ENCODE results near the gene RANBP17.

The RANBP17 gene

GRCh38 chr5:170861917-170862766, at the start of gene RANBP17:
Gene RANBP17, plus strand, starts transcription at chr5:170862018.
- TF ChIP-seq, protein P1, sequence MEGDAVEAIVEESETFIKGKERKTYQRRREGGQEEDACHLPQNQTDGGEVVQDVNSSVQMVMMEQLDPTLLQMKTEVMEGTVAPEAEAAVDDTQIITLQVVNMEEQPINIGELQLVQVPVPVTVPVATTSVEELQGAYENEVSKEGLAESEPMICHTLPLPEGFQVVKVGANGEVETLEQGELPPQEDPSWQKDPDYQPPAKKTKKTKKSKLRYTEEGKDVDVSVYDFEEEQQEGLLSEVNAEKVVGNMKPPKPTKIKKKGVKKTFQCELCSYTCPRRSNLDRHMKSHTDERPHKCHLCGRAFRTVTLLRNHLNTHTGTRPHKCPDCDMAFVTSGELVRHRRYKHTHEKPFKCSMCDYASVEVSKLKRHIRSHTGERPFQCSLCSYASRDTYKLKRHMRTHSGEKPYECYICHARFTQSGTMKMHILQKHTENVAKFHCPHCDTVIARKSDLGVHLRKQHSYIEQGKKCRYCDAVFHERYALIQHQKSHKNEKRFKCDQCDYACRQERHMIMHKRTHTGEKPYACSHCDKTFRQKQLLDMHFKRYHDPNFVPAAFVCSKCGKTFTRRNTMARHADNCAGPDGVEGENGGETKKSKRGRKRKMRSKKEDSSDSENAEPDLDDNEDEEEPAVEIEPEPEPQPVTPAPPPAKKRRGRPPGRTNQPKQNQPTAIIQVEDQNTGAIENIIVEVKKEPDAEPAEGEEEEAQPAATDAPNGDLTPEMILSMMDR (conservative IDR thresholded peaks at IDR 0.05): no peak; the same call in 1 of the 2 replicates
- peak within 1 kb of the TSS; percentile 57 for H3K27ac ChIP-seq

- TF ChIP-seq, protein P1 (conservative IDR thresholded peaks at IDR 0.05): no peak
Measured at GRCh38 chr5:170813231-170813630, 48.6 kb upstream of the RANBP17 start.

DNA sequence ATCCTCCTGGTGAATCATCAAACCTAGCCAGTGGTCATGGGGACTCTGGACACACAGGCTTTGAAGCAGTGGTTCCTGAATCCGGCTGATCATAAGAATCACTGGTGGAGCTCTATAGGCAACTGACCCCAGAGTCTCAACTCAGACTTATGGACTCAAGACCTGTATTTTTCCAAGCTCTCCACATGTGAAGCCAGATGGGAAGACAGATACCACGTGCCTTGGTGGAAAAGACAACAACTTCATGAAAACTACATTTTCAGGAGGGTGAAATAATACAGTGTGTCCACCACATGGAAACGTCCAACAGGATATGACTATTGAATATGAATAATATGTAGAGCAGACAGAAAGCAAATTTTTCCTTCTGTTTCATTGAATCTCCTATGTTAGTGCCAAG, 44.6 kb upstream of the RANBP17 start:
- no peak overlapping the region for H3K27ac ChIP-seq
- TF ChIP-seq, protein P1 (conservative IDR thresholded peaks at IDR 0.05): no peak

More at GRCh38 chr5:170813231-170813630, 48.6 kb upstream of the RANBP17 start:
- no peak overlapping the region for H3K27ac ChIP-seq

GRCh38 chr5:170818232-170818631, 43.6 kb upstream of the RANBP17 start:
- no peak overlapping the region for H3K27ac ChIP-seq
- TF ChIP-seq, protein P1 (conservative IDR thresholded peaks at IDR 0.05): no peak

GRCh38 chr5:170819824-170820223, 42.0 kb upstream of the RANBP17 start:
- H3K27ac ChIP-seq: peak overlapping the region; percentile 67
- TF ChIP-seq, protein P1 (conservative IDR thresholded peaks at IDR 0.05): no peak

DNA sequence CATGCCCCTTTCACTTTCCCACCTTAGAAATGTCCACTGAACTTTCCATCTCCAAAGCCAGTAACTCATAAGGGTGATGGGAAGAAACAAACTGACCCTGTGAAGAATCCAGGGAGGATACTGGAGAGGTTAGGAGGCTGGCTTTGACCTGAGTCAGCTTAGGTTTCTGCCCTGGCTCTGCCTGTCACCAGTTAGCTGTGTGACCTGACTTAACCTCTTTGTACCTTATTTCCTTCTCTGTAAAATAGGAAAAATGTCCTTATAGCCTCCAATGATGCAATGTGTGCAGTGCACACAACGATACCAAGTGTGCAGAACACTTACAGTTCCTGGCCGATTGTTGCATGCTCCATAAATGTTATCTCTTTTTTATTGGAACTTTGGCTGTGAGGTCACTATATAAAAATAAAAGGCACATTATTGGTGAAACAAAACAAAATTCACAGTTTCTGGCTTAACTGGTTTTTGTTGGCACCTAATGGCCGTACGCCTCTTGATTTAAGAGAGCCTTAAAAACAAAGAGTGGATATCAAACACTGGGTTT, 40.5 kb upstream of the RANBP17 start:
- TF ChIP-seq, protein P1 (conservative IDR thresholded peaks at IDR 0.05): no peak
- H3K27ac ChIP-seq: peak overlapping the region; percentile 67

- TF ChIP-seq, protein P1 (conservative IDR thresholded peaks at IDR 0.05): no peak
- H3K27ac ChIP-seq: no peak overlapping the region
Measured at GRCh38 chr5:170826117-170826516, 35.7 kb upstream of the RANBP17 start.
